ENCODE data around the gene IL17RC. TPM values are rescaled to one million over a fixed set of nuclear protein-coding genes. Genes with fewer than 3 reads are reported as not detected.

IL17RC gene
- total and polyA plus RNA-seq, 2 of the 4 experiments (the other 2 are of a cell fraction), result 20.8 to 28.3 TPM

GRCh38 chr3:9891072-9891622, 25.8 kb upstream of the IL17RC start (continued):
- TF ChIP-seq, protein P1, sequence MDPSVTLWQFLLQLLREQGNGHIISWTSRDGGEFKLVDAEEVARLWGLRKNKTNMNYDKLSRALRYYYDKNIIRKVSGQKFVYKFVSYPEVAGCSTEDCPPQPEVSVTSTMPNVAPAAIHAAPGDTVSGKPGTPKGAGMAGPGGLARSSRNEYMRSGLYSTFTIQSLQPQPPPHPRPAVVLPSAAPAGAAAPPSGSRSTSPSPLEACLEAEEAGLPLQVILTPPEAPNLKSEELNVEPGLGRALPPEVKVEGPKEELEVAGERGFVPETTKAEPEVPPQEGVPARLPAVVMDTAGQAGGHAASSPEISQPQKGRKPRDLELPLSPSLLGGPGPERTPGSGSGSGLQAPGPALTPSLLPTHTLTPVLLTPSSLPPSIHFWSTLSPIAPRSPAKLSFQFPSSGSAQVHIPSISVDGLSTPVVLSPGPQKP (IDR thresholded peaks at IDR 0.05; ENCODE audit: borderline replicate concordance, low read depth, low read length), result no peak

DNA sequence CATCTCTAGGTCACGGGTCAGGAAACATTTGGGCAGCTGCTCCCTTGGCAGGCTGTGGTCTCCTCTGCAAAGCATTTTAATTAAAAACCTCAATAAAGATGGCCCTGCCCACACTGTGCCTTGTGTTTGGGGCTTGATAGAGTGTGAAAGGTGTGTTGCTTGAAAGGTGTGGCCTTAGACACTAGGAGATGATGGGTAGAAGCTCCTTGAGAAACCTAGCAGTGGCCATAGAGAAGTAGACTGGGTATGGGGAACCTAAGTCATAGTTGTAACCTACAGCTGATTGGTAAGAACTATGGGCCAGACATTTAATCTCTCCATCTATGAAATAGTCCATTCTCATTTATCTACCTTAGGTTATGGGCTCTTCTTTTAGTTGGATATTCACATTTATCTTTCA, 23.2 kb upstream of the IL17RC start:
- Histone ChIP-seq H3K27ac (ENCODE audit: insufficient read depth, low read length) (no peak overlapping the region), H2BK120ac (ENCODE audit: low read depth, low read length) (0 out of 2 replicates have a peak overlapping the region, but pooled peaks have one; percentile 7), H3K18ac (ENCODE audit: low read depth, low read length) (no peak overlapping the region), H3K14ac (replicated peaks; ENCODE audit: low read depth, low read length) (no peak overlapping the region), H3K9me1 (ENCODE audit: insufficient read depth, low read length) (peaks cover 13% of the 10 kb centered on the region), H4K5ac (ENCODE audit: low read depth, low read length) (no peak overlapping the region), H3K23ac (ENCODE audit: low read depth, low read length) (no peak overlapping the region), H2AFZ (replicated peaks; ENCODE audit: low read length, poor library complexity) (no peak overlapping the region), H2AK5ac (ENCODE audit: low read depth, low read length) (no peak overlapping the region), H3K4ac (ENCODE audit: low read depth, low read length) (no peak overlapping the region), H2AK9ac (replicated peaks; ENCODE audit: low read depth, low read length, poor library complexity) (no peak overlapping the region), H3K4me3 (ENCODE audit: insufficient read depth, low read depth, low read length) (no peak overlapping the region), H2BK5ac (ENCODE audit: low read depth, low read length, poor library complexity, severe bottlenecking) (no peak overlapping the region), H3K27me3 (ENCODE audit: control insufficient read depth, insufficient read depth, low read length) (no peaks in the 10 kb centered on the region), H2BK15ac (ENCODE audit: low read depth, low read length) (no peak overlapping the region), H3K4me1 (ENCODE audit: control insufficient read depth, insufficient read depth, low read length) (peaks cover 2% of the 10 kb centered on the region; the same call in 1 of the 2 replicates), H4K8ac (ENCODE audit: low read depth in 2 of 2, low read length in 2 of 2) (no peak overlapping the region), H3K9ac (ENCODE audit: low read depth, low read length) (no peak overlapping the region), H4K91ac (ENCODE audit: insufficient read depth, low read depth, low read length) (no peak overlapping the region), H3K4me2 (ENCODE audit: low read depth, low read length) (no peak overlapping the region), H4K20me1 (ENCODE audit: insufficient read depth, low read length) (peaks cover 2% of the 10 kb centered on the region; the same call in 1 of the 2 replicates), H3K56ac (ENCODE audit: extremely low read depth, insufficient read depth, low read length) (no peak overlapping the region), H3K9me3 (ENCODE audit: control insufficient read depth, insufficient read depth, low read length) (no peaks in the 10 kb centered on the region), H3K36me3 (ENCODE audit: control insufficient read depth, insufficient read depth, low read length) (peaks cover 15% of the 10 kb centered on the region), H3K79me1 (ENCODE audit: low read depth in 1 of 2, low read length in 2 of 2) (peaks cover 26 to 57% of the 10 kb centered on the region in 2 experiments), H2BK20ac (ENCODE audit: low read depth, low read length) (no peak overlapping the region)
- no peak for DNase-seq
- ChIA-PET CTCF (no interaction called here), POLR2A (ENCODE audit: unreplicated experiment) (interaction anchor here (0.6 to 0.8 kb wide), 3 partner anchors 9 to 990 kb away, joined by 3 to 14 read pairs (median 3); no protein-coding TSS in a partner anchor)
- intact Hi-C loops (cut with micrococcal nuclease) (no loop called here), in situ Hi-C loops (cut with MboI; ENCODE audit: low sequenced_read_pairs) (no loop called here), dilution Hi-C loops (cut with HindIII; ENCODE audit: low sequenced_read_pairs, unreplicated experiment) (no loop called here)
- no peak for TF ChIP-seq RAD21 (IDR thresholded peaks at IDR 0.05; ENCODE audit: low read length)
- TF ChIP-seq, protein P1 (IDR thresholded peaks at IDR 0.05; ENCODE audit: borderline replicate concordance, low read depth, low read length), result no peak
- no peak for TF ChIP-seq MAFK (IDR thresholded peaks at IDR 0.05; ENCODE audit: low read depth, low read length)
- TF ChIP-seq SMC3 (IDR thresholded peaks at IDR 0.05; ENCODE audit: low read depth, low read length), result no peak
- no peak for TF ChIP-seq POLR2A (IDR thresholded peaks at IDR 0.05; ENCODE audit: low read depth, low read length)
- no peak for TF ChIP-seq MXI1 (IDR thresholded peaks at IDR 0.05; ENCODE audit: borderline replicate concordance, low read depth, low read length)
- no peak for TF ChIP-seq FOS (IDR thresholded peaks at IDR 0.05; ENCODE audit: low read depth, low read length)
- TF ChIP-seq NFE2L2 (IDR thresholded peaks at IDR 0.05; ENCODE audit: low read depth, low read length), result no peak
- TF ChIP-seq, protein P2, sequence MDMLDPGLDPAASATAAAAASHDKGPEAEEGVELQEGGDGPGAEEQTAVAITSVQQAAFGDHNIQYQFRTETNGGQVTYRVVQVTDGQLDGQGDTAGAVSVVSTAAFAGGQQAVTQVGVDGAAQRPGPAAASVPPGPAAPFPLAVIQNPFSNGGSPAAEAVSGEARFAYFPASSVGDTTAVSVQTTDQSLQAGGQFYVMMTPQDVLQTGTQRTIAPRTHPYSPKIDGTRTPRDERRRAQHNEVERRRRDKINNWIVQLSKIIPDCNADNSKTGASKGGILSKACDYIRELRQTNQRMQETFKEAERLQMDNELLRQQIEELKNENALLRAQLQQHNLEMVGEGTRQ (IDR thresholded peaks at IDR 0.05; ENCODE audit: low read depth, low read length), result no peak
- no TSS peak for BruUV-seq (replicated peaks)
- no peak for ATAC-seq (ENCODE audit: low read depth)
- WGBS, 2 experiments (ENCODE audit: extremely low coverage in 2 of 2, insufficient read length in 1 of 2), result no CpG with 5 or more reads among the region's 1 CpG
